DOHH2 (cell line): ENCODE measurements around the gene RBM20.

Experiments used
- H3F3A ChIP-seq: fragments of 200-600 bp; sonication (generic), shearing (Covaris generic); 2 replicates; pipeline ENCODE4 v1.6.0; 2016; ENCODE audit warnings: antibody characterized with exemption, mild to moderate bottlenecking; ENCODE audit not compliant: control insufficient read depth, insufficient read depth
- H3K27ac ChIP-seq: fragments of 200-600 bp; sonication (generic); 2 replicates; pipeline ENCODE4 v1.5.1; 2014; ENCODE audit warnings: low read depth, mild to moderate bottlenecking, low read length, moderate library complexity
- H3K27me3 ChIP-seq: fragments of 200-600 bp; sonication (generic); 2 replicates; pipeline ENCODE4 v1.6.1; 2014; ENCODE audit warnings: mild to moderate bottlenecking, low read length, mixed read lengths; ENCODE audit not compliant: control insufficient read depth
- H3K36me3 ChIP-seq: fragments of 200-600 bp; sonication (generic); 2 replicates; pipeline ENCODE4 v1.6.1; 2014; ENCODE audit warnings: mild to moderate bottlenecking, low read length, moderate library complexity, mixed read lengths; ENCODE audit not compliant: control insufficient read depth
- H3K4me1 ChIP-seq: fragments of 200-600 bp; sonication (generic); 2 replicates; pipeline ENCODE4 v1.6.1; 2014; ENCODE audit warnings: mild to moderate bottlenecking, low read length, mixed read lengths; ENCODE audit not compliant: control insufficient read depth
- H3K4me2 ChIP-seq: fragments of 200-600 bp; sonication (generic); 2 replicates; pipeline ENCODE4 v1.6.0; 2014; ENCODE audit warnings: mild to moderate bottlenecking, low read length, moderate library complexity
- H3K4me3 ChIP-seq: fragments of 200-600 bp; sonication (generic); 2 replicates; pipeline ENCODE4 v1.5.1; 2014; ENCODE audit warnings: mild to moderate bottlenecking, low read length, mixed read lengths
- H3K79me2 ChIP-seq: fragments of 200-600 bp; sonication (generic); 2 replicates; pipeline ENCODE4 v1.6.1; 2014; ENCODE audit warnings: mild to moderate bottlenecking, low read length, mixed read lengths; ENCODE audit not compliant: control insufficient read depth
- H3K9me2 ChIP-seq: fragments of 200-600 bp; sonication (generic); replicated peaks from 2 replicates; pipeline ENCODE4 v1.6.1; 2014; ENCODE audit warnings: mild to moderate bottlenecking, low read length, mixed read lengths; ENCODE audit not compliant: control insufficient read depth
- H3K9me3 ChIP-seq: fragments of 200-600 bp; sonication (generic); 2 replicates; pipeline ENCODE4 v1.6.1; 2014; ENCODE audit warnings: antibody characterized with exemption, low read length, mixed read lengths; ENCODE audit not compliant: control insufficient read depth, insufficient read depth
- H4K20me1 ChIP-seq: fragments of 200-600 bp; sonication (generic); 2 replicates; pipeline ENCODE4 v1.6.0; 2014; ENCODE audit warnings: low read depth, mild to moderate bottlenecking, antibody characterized with exemption, low read length, moderate library complexity; ENCODE audit not compliant: control insufficient read depth, insufficient read depth
- CTCF ChIP-seq: fragments of 200-600 bp; sonication (generic); IDR thresholded peaks from one replicate; pipeline ENCODE4 v1.5.1; 2014; ENCODE audit warnings: antibody characterized with exemption, mild to moderate bottlenecking, low read depth, low read length; ENCODE audit not compliant: poor library complexity, severe bottlenecking
- EZH2phosphoT487 ChIP-seq: fragments of 200-600 bp; sonication (generic); IDR thresholded peaks from 2 replicates; pipeline ENCODE4 v1.6.1; 2017; ENCODE audit warnings: borderline replicate concordance, mild to moderate bottlenecking, antibody characterized with exemption, low read length, moderate library complexity, mixed read lengths

Gene RBM20

DNA sequence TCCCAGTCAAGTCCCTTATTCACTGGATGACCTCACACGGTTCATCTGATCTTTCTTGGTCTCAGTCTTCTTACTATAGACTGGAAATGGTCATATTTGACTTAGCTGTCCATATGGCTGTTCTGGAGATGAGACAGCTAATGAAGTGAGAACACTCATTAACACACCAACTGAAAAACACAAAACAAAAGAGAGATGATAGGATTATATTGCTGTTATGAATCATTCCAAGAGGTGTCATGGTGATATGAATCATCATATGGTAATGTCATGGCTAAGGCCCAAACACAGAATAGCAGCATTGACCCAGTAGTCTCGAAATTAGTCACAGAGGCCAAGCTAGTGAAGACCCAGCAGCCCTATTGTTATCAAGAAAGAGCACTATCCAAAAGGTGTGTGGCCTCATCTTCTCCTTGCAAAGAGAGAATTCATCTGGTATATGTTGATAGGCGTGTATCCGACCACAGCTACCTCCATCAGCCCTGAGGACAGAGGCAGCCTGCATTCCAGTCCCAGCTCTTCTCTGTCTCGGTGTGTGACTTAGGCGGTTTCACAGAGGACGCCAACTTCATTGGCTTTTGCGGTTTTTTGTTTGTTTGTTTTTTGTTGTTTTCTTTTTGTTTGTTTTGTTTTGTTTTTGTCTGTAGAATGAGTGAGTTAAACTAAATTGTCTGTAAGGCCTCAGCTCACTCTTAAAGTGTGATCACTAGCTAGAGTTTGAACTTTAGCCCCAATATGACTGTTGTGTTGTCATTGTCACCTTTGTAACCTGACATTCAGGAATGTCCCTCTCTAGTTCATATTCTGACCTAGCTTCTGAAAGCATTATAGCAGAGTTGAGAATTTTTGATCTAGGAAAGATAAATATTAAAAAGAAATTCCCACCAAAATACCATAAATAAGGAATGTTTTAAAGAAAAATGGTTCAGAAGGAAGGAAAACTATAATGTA lies 130.2 kb downstream of the RBM20 start:
- no peaks in the 10 kb centered on the region for H3K79me2 ChIP-seq
- no peaks in the 10 kb centered on the region for H3F3A ChIP-seq
- no peaks in the 10 kb centered on the region for H4K20me1 ChIP-seq
- H3K4me3 ChIP-seq: no peak overlapping the region
- peaks cover 9% of the 10 kb centered on the region; the same call in 1 of the 2 replicates for H3K27me3 ChIP-seq
- no peak overlapping the region for H3K27ac ChIP-seq
- no peak overlapping the region for H3K4me2 ChIP-seq
- H3K9me2 ChIP-seq: no peaks in the 10 kb centered on the region
- no peaks in the 10 kb centered on the region for H3K9me3 ChIP-seq
- no peaks in the 10 kb centered on the region for H3K36me3 ChIP-seq
- peaks cover 5% of the 10 kb centered on the region for H3K4me1 ChIP-seq
- TF ChIP-seq EZH2phosphoT487 (no peak), CTCF (no peak)

- Histone ChIP-seq H3K4me1 (peaks cover 5% of the 10 kb centered on the region), H3K79me2 (no peaks in the 10 kb centered on the region), H3K9me2 (no peaks in the 10 kb centered on the region), H4K20me1 (no peaks in the 10 kb centered on the region), H3K36me3 (no peaks in the 10 kb centered on the region), H3K27me3 (peaks cover 11% of the 10 kb centered on the region), H3K9me3 (no peaks in the 10 kb centered on the region), H3K4me3 (no peak overlapping the region), H3K27ac (no peak overlapping the region), H3K4me2 (no peak overlapping the region), H3F3A (no peaks in the 10 kb centered on the region)
- TF ChIP-seq CTCF: no peak
- TF ChIP-seq EZH2phosphoT487: no peak
Measured at GRCh38 chr10:110775020-110775375, 130.9 kb downstream of the RBM20 start.

- TF ChIP-seq EZH2phosphoT487: no peak
- no peak for TF ChIP-seq CTCF
- no peaks in the 10 kb centered on the region for H3K9me2 ChIP-seq
- no peaks in the 10 kb centered on the region for H3F3A ChIP-seq
- H4K20me1 ChIP-seq: no peaks in the 10 kb centered on the region
- H3K4me1 ChIP-seq: peaks cover 5% of the 10 kb centered on the region
- H3K27ac ChIP-seq: no peak overlapping the region
- H3K36me3 ChIP-seq: no peaks in the 10 kb centered on the region
- H3K27me3 ChIP-seq: peaks cover 11% of the 10 kb centered on the region
- no peaks in the 10 kb centered on the region for H3K9me3 ChIP-seq
- no peaks in the 10 kb centered on the region for H3K79me2 ChIP-seq
- no peak overlapping the region for H3K4me2 ChIP-seq
- H3K4me3 ChIP-seq: no peak overlapping the region
Measured at GRCh38 chr10:110775406-110775805, 131.3 kb downstream of the RBM20 start.
